Measurements from ENCODE around the gene MDC1. TPM values are rescaled to one million over a fixed set of nuclear protein-coding genes. Genes with fewer than 3 reads are reported as not detected.

Gene MDC1
- total and polyA plus RNA-seq, 2 of the 13 experiments (the other 11 are each of a cell fraction or from before 2014, with no cell fraction given), result 8.4 to 14.0 TPM

DNA sequence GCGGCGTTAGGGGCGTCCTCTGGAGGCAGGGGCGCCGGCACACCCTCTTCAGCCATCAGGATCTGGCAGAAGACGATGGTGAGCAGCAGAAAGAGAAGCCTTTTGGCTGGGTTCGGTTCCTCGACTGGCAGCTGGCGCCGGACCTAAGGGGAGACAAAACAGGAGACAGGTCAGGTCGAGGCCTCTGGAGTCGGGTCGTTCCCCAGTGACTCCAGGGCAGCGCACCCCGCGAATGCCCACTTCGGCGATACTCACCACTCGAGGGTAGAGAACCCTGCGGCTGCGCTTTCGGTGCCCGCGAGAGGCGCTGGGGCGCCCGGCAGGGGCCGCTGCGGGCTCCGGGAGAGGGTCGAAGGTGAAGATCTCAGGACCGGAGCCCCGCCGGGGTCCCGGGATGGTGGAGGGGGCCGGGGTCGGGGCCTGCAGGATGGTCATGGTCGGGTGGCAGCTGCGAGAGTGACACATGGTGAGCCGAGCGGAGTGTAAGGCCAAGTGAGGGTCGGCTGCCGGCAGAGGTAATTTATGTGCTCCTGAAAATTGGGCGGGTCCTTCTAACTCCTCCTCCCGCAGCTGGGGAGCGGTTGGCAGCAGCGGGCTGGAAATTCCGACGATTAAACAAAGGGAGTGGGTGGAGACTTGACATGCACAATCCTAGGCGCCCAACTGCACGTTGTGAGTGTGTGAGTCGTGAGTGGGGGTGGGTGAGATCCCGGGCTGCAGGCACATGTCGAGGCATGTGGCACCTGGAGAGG lies 27.1 kb upstream of the MDC1 start, which contains the start of gene IER3 (continued):
- TF ChIP-seq, protein P1, sequence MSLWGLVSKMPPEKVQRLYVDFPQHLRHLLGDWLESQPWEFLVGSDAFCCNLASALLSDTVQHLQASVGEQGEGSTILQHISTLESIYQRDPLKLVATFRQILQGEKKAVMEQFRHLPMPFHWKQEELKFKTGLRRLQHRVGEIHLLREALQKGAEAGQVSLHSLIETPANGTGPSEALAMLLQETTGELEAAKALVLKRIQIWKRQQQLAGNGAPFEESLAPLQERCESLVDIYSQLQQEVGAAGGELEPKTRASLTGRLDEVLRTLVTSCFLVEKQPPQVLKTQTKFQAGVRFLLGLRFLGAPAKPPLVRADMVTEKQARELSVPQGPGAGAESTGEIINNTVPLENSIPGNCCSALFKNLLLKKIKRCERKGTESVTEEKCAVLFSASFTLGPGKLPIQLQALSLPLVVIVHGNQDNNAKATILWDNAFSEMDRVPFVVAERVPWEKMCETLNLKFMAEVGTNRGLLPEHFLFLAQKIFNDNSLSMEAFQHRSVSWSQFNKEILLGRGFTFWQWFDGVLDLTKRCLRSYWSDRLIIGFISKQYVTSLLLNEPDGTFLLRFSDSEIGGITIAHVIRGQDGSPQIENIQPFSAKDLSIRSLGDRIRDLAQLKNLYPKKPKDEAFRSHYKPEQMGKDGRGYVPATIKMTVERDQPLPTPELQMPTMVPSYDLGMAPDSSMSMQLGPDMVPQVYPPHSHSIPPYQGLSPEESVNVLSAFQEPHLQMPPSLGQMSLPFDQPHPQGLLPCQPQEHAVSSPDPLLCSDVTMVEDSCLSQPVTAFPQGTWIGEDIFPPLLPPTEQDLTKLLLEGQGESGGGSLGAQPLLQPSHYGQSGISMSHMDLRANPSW (CRISPR knock-in tag; IDR thresholded peaks at IDR 0.05; ENCODE audit: borderline replicate concordance), result peak; percentile 81; the same call in 1 of the 2 replicates
- TF ChIP-seq, protein P2, sequence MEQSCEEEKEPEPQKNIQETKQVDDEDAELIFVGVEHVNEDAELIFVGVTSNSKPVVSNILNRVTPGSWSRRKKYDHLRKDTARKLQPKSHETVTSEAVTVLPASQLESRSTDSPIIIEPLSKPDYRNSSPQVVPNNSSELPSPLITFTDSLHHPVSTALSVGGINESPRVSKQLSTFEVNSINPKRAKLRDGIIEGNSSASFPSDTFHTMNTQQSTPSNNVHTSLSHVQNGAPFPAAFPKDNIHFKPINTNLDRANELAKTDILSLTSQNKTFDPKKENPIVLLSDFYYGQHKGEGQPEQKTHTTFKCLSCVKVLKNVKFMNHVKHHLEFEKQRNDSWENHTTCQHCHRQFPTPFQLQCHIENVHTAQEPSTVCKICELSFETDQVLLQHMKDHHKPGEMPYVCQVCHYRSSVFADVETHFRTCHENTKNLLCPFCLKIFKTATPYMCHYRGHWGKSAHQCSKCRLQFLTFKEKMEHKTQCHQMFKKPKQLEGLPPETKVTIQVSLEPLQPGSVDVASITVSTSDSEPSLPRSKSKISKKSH (CRISPR knock-in tag; IDR thresholded peaks at IDR 0.05; ENCODE audit: borderline replicate concordance), result peak; percentile 50; the same call in 1 of the 2 replicates
- TF ChIP-seq REL (CRISPR knock-in tag; conservative IDR thresholded peaks at IDR 0.05) (peak; percentile 86), ZNF775 (CRISPR knock-in tag; IDR thresholded peaks at IDR 0.05; ENCODE audit: borderline replicate concordance) (no peak), MXD4 (CRISPR knock-in tag; IDR thresholded peaks at IDR 0.05) (peak; percentile 89), ZNF674 (CRISPR knock-in tag; IDR thresholded peaks at IDR 0.05; ENCODE audit: low read depth) (no peak), NFAT5 (CRISPR knock-in tag; IDR thresholded peaks at IDR 0.05) (no peak; the same call in 1 of the 2 replicates), THRA (CRISPR knock-in tag; IDR thresholded peaks at IDR 0.05; ENCODE audit: borderline replicate concordance) (peak; percentile 88), ZNF543 (CRISPR knock-in tag; IDR thresholded peaks at IDR 0.05) (peak; percentile 81; the same call in 1 of the 2 replicates)
- TF ChIP-seq, protein P3, sequence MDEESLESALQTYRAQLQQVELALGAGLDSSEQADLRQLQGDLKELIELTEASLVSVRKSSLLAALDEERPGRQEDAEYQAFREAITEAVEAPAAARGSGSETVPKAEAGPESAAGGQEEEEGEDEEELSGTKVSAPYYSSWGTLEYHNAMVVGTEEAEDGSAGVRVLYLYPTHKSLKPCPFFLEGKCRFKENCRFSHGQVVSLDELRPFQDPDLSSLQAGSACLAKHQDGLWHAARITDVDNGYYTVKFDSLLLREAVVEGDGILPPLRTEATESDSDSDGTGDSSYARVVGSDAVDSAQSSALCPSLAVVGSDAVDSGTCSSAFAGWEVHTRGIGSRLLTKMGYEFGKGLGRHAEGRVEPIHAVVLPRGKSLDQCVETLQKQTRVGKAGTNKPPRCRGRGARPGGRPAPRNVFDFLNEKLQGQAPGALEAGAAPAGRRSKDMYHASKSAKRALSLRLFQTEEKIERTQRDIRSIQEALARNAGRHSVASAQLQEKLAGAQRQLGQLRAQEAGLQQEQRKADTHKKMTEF (CRISPR knock-in tag; IDR thresholded peaks at IDR 0.05), result peak; percentile 97
- TF ChIP-seq, protein P4, sequence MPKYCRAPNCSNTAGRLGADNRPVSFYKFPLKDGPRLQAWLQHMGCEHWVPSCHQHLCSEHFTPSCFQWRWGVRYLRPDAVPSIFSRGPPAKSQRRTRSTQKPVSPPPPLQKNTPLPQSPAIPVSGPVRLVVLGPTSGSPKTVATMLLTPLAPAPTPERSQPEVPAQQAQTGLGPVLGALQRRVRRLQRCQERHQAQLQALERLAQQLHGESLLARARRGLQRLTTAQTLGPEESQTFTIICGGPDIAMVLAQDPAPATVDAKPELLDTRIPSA (CRISPR knock-in tag; IDR thresholded peaks at IDR 0.05; ENCODE audit: borderline replicate concordance), result no peak

All from HepG2 (cell line).